ENCODE results near the gene TMEM109. TPM values are rescaled to one million over a fixed set of nuclear protein-coding genes. Genes with fewer than 3 reads are reported as not detected.

Gene TMEM109
- total and polyA plus RNA-seq, 2 of the 8 experiments (the other 6 are each of a cell fraction or from before 2014, with no cell fraction given): 27.3 to 30.3 TPM

DNA sequence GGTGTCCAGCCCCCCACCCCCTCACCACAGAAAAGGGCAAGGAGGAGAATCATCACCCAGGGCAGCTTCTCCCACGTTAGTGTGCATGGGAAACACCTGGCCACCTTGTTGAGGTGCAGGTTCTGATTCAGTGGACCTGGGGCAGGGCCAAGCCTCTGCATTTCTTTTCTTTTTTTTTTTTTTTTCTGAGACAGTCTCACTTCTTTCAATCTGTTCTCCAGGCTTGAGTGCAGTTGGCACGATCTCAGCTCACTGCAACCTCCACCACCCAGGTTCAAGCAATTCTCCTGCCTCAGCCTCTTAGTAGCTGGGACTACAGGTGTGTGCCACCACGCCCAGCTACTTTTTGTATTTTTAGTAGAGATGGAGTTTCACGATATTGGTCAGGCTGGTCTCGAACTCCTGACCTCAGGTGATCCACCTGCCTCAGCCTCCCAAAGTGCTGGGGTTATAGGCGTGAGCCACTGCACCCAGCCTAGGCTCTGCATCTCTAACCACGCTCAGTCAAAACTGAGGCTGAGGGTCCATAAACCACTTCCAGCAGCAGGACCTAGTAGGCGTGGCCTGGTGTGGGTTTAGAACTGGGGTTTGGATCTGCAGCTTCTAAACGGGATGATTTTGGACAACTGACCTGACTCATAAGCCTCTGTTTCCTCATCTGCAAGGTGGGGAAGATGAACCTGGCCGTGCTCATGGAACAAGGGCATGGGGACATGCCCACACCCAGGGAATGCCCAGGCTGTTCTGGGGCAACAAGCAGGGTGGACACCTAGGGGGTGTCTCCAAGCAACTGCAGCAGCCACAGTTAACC, 45.9 kb upstream of the TMEM109 start (continued):
- TF ChIP-seq JUN (IDR thresholded peaks at IDR 0.05; ENCODE audit: low read depth, low read length): no peak
- TF ChIP-seq SIN3A (conservative IDR thresholded peaks at IDR 0.05 in 1 of 2, IDR thresholded peaks at IDR 0.05 in 1 of 2; ENCODE audit: low read depth in 1 of 2, low read length in 2 of 2): no peak
- TF ChIP-seq KDM1A (IDR thresholded peaks at IDR 0.05; ENCODE audit: borderline replicate concordance, low read length): no peak
- TF ChIP-seq TCF12 (IDR thresholded peaks at IDR 0.05; ENCODE audit: low read depth, low read length): no peak
- TF ChIP-seq POLR2A (IDR thresholded peaks at IDR 0.05; ENCODE audit: control extremely low read depth in 1 of 2, low read depth in 2 of 2, low read length in 2 of 2): no peak
- no peak for TF ChIP-seq NRF1 (IDR thresholded peaks at IDR 0.05; ENCODE audit: low read depth, low read length)
- TF ChIP-seq RXRA (IDR thresholded peaks at IDR 0.05; ENCODE audit: insufficient read depth, low read depth, low read length): no peak
